GM12891 (cell line): Measurements from ENCODE around the gene ACTG2.

ENCODE experiments used
- PAX5 ChIP-seq: IDR thresholded peaks from 2 replicates; pipeline ENCODE4 v1.6.1; 2011; ENCODE audit warnings: low read length, moderate library complexity, mild to moderate bottlenecking; ENCODE audit not compliant: insufficient read depth, severe bottlenecking
- POLR2A ChIP-seq: IDR thresholded peaks from 2 replicates; pipeline ENCODE4 v1.6.1; 2011; ENCODE audit warnings: low read depth, low read length, control low read depth
- POLR2AphosphoS5 ChIP-seq: IDR thresholded peaks from 2 replicates; pipeline ENCODE4 v1.6.1; 2011; ENCODE audit warnings: low read depth, low read length, control low read depth
- POU2F2 ChIP-seq: IDR thresholded peaks from 2 replicates; pipeline ENCODE4 v1.6.1; 2011; ENCODE audit warnings: low read depth, mild to moderate bottlenecking, control low read depth, low read length, moderate library complexity
- SPI1 ChIP-seq: IDR thresholded peaks from 2 replicates; pipeline ENCODE4 v1.6.1; 2011; ENCODE audit warnings: low read depth, low read length, control low read depth
- TAF1 ChIP-seq: IDR thresholded peaks from 2 replicates; pipeline ENCODE4 v1.6.1; 2011; ENCODE audit warnings: low read depth, low read length, control low read depth

DNA sequence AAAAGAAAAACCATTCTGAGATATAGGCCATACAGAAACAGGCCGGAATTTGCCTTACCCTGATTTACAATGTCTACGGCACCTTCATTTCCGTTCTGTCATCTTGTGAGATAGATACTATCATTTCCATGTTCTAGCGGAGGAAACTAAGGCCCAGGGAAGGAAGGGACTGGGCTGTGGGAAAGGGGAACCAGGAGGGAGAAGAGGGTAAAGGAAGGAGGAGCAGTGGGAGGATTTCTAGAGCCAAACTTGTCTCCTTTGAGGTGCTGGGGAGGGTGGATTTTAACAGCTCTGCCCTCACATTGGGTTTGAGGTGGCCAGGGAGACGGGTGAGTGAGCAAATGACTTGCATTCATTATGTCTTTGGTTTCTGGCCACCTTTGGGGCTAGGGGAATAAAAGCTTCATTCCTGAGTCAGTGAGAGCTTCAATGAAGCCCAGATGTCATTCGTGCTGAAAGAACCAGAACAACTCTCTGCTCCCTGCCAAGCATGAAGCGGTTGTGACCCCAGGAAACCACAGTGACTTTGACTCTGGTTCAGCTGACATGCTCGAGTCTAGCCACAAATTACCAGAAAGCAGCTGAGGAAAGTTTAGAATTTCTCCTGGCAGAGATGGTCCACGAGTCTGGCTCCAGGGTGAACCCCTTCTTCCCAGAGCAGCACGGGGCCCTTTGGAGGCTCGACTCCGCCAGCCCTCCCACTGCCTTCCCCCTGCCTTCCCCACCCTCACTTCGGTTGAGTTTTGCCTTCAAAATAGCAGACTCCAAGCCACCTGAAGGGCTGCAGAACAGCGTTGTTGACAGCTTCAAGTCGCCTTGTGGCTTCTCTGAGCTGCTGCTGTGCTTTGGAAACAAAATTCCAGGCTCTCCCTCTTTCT is 3.8 kb downstream of the ACTG2 start:
- TF ChIP-seq TAF1 (no peak), POLR2A (no peak), POLR2AphosphoS5 (no peak), SPI1 (no peak), POU2F2 (no peak), PAX5 (no peak)
